Caki2 (cell line): Measurements from ENCODE around the gene KCTD15. TPM values are rescaled to one million over a fixed set of nuclear protein-coding genes. Genes with fewer than 3 reads are reported as not detected.

Source experiments
- DNase-seq: peaks from one replicate; pipeline ENCODE4 v3.0.0-alpha.2; 2015; ENCODE audit warnings: low read depth
- in situ Hi-C: cut with HindIII; loops from 2 replicates; pipeline ENCODE4 v1.10.0; 2016; ENCODE audit warnings: low sequenced_read_pairs, low pct_unique_long_range_greater_than_20kb, mixed read lengths
- total RNA-seq: library from RNA; depleted of rRNA; stranded (reverse); fragments of >200 nt; shearing (Covaris generic); gene quantifications from 2 replicates; pipeline ENCODE4 v1.2.3, GENCODE V29; 2014; ENCODE audit warnings: low replicate concordance

The KCTD15 gene
- total RNA-seq, 1 experiment from 2014 or later, result 193 TPM

DNA sequence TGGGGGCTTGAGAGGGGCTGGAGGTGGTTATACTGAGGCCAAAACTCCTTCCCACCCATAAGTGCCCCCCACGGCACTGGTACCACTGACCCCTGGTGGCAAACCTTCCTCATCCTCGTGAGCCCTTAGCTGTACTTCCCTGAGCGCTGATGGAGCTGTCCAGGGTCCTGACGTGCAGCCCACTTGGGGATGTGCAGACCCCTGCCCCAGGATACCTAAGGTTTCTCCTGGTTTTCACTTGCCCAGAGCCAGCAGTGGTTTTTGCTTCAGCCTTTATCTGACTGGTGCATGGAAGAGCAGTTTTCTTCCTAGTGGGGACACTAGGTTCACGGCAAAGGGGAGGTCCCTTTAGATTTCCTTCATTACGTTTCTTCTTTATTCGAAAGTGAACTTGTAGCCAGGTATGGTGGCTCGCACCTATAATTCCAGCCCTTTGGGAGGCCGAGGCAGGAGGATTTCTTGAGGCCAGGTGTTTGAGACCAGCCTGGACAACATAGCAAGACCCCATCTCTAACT is 28.7 kb upstream of the KCTD15 start:
- peak; percentile 37 for DNase-seq
- in situ Hi-C loops, result no loop called here

DNA sequence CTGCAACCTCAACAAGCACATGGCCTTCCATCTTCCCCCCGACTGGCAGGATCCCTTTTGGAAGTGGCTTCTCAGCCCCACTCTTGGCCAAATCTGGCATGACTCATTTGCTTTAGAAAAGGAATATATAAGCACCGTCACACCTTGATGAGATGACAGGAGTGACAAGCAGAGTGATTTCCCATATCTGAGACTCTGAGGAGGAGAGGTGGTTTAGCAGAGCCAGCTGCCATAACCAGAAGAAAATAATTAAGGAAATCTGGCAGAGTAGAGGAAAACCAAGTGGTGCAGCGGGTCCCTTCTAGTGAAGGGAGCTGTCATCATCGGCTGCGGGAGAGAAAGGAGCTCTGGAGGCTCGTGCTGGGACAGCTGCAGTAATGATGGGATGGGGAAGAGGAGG is 27.5 kb upstream of the KCTD15 start:
- no peak for DNase-seq
- in situ Hi-C loops, result no loop called here

DNA sequence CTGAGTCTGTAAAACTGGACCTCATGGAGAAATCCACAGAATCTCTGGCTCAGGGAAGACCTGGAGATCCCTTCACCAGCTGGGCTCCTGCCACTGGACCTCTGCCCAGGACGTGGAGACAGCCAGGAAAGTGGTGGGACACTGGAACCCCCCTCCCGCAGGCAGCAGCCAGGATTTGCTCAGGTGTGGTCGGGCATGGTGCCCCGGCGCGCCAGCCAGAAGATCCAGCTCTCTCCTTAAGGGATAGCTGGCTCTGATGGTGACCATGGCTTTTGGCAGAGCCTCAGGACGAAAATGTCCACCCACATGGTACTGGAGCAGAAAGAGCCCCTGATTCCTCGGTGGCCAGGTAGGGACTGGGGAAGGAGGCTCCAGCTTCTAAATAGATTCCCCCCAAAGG is 26.6 kb upstream of the KCTD15 start:
- DNase-seq, result no peak
- in situ Hi-C loops, result no loop called here

DNA sequence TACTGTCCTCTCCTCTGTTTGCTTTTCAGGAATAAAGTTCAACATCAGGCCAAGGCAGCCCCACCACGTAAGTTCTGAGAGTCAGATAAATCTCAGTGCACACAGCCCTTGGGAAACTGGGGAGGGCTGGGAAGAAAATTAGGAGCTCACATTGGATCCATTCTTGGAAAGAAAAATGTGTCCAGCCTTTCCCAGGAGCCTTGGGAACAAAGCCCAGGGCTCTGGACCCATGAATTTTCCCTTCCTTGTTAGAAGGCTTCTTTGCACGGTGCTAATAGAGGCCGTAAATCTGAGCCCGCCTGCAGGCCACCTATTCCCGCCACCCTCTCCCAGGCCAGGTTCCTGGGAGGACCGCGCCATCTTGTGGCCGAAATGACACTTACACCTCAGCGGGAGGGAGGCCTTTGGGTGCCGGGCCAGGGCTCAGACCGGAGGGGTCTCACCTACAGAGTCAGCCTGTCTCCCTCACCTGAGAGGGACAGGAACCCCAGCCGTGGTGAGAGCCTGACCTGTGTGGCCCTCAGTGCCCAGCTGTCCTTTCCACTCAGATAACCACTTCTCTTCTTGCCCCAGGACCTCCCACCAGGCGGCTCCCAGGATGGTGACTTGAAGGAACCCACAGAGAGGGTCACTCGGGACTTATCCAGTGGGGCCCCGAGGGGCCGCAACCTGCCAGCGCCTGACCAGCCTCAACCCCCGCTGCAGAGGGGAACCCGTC is 25.1 kb upstream of the KCTD15 start:
- in situ Hi-C loops, result no loop called here
- peak; percentile 67 for DNase-seq

DNA sequence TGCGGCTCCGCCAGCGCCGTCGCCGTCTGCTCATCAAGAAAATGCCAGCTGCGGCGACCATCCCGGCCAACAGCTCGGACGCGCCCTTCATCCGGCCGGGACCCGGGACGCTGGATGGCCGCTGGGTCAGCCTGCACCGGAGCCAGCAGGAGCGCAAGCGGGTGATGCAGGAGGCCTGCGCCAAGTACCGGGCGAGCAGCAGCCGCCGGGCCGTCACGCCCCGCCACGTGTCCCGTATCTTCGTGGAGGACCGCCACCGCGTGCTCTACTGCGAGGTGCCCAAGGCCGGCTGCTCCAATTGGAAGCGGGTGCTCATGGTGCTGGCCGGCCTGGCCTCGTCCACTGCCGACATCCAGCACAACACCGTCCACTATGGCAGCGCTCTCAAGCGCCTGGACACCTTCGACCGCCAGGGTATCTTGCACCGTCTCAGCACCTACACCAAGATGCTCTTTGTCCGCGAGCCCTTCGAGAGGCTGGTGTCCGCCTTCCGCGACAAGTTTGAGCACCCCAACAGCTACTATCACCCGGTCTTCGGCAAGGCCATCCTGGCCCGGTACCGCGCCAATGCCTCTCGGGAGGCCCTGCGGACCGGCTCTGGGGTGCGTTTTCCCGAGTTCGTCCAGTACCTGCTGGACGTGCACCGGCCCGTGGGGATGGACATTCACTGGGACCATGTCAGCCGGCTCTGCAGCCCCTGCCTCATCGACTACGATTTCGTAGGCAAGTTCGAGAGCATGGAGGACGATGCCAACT is 24.4 kb upstream of the KCTD15 start:
- DNase-seq, result no peak
- in situ Hi-C loops, result no loop called here

DNA sequence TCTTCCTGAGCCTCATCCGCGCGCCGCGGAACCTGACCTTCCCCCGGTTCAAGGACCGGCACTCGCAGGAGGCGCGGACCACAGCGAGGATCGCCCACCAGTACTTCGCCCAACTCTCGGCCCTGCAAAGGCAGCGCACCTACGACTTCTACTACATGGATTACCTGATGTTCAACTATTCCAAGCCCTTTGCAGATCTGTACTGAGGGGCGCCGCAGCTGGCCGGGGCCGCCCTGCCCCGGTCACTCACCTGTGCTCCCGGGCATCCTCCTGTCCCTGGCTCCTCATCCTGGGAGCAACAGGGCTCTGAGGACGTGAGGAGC is 23.9 kb upstream of the KCTD15 start:
- DNase-seq, result no peak
- in situ Hi-C loops, result no loop called here

DNA sequence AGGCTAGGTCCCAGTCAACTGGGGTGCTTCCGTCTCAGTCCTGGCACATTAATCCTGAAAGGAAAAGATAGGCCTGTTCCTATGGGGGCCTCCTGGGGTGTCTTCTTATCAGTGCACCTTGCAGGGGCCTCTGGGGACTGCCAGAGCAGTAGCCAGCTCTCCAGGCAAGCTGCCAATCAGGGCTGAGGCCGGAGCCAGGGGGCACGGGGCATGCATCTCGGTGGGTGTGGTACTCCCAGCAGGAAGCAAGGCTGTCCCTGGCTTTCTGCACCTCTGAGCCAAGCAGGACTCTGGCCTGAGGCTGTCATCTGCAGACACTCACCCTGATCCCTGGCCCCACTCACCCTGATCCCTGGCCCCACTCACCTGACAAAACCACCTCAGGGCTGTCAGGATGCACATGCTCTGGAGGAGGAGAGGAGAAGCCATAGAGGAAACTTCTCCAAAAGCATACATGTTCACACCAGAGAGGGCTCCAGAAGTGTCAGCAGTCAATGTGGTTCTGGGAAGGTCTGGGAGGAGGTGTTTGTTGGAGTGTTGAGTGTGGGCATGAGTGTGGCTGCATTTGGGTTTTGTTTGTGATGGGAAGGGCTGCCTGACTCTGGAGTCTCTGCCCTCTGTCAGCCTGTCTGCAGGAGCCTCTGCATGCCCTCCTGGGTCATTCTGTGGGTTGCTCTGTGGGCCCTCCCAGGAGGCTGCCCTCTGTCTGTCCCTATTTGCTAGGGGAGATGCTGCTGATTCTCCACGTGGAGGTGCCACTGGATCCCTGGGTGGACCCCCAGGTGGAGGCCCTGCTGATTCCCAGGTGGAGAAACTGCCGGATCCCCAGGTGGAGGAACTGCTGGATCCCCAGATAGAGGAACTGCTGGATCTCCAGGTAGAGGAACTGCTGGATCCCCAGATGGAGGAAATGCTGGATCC is 22.7 kb upstream of the KCTD15 start:
- in situ Hi-C loops, result no loop called here
- DNase-seq, result no peak

DNA sequence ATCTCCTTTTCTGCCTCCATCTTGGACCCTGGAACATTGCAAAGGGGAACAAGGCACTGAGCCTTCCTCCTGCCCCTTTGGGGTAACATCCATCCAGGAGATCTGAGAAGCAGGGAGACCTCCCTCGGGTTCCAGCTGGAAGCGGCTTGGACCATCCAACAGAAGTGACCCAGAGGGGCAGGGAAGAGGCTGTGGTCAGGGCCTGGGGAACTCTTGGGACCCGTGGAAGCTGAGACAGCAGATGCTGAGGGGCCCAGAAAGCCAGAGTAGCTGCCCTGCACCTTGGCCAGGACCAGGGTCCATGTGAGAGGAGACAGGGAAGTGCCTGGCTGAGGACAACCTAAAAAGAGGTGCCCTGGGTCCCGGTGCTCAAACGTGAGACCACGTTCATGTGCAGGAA is 21.9 kb upstream of the KCTD15 start:
- in situ Hi-C loops, result no loop called here
- no peak for DNase-seq

DNA sequence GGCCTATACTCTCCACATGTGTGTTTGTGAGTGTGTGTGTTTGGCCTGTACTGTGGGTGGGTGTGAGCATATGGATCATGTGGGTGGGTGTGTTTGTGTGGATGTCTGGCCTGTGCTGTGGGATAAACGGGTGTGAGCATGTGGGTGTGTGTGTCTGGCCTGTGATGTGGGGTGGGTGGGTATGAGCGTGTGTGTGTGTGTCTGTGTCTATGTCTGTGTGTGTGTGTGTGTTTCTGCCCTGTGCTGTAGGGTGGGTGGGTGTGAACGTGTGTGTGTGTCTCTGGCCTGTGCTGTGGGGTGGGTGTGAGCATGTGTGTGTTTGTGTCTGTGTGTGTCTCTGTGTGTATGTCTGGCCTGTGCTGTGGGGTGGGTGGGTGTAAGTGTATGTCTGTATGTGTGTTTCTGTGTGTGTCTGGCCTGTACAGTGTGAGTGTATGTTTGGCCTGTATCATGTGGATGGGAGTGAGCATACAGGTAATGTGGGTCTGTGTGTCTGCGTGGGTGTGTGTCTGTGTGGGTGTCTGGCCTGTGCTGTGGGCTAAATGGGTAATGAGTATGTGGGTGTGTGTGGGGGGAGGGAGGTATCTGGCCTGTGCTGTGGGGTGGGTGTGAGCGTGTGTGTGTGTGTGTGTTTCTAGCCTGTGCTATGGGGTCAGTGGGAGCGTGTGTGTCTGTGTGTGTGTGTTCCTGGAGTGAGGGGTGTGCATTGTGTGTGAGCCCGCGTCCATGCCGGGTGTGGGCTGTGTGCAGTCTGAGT is 20.8 kb upstream of the KCTD15 start:
- in situ Hi-C loops, result no loop called here
- DNase-seq, result no peak

DNA sequence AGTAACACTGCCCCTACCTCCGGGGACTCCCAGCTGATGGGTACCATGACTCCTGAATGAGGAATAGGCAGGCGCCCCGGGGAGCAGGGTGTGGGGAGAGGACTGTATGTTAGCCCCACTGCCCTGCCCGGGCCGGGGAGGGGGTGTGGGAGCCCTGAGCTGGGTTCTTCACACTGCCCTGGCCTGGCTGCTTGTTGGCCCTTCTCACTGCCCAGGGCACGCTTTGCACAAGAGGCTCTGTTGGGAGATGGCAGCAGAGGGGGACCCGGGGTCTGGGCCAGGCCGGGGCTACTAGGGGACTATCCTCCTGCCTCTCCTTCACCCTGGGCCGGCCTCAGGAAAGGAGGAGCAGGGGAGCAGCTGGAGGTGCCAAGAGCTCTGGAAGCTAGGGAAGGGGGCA is 19.3 kb upstream of the KCTD15 start:
- no peak for DNase-seq
- in situ Hi-C loops, result no loop called here

DNA sequence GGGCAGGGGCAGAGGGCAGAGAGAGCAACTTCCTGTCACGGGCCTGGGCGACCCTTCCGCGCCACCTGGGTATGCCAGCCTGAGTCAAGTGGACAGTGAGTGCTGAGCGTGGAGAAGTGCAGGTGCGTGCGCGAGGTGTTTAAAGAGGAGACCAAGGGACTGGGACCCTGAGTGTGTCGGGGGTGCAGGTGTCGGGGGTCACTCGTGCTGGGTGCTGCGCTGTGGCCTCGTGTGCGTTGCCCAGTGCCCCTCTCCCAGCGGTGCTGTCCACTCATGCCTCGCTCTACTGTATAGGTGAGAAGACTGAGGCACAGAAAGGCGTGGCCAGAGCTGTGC is 18.9 kb upstream of the KCTD15 start:
- no peak for DNase-seq
- in situ Hi-C loops, result no loop called here

DNA sequence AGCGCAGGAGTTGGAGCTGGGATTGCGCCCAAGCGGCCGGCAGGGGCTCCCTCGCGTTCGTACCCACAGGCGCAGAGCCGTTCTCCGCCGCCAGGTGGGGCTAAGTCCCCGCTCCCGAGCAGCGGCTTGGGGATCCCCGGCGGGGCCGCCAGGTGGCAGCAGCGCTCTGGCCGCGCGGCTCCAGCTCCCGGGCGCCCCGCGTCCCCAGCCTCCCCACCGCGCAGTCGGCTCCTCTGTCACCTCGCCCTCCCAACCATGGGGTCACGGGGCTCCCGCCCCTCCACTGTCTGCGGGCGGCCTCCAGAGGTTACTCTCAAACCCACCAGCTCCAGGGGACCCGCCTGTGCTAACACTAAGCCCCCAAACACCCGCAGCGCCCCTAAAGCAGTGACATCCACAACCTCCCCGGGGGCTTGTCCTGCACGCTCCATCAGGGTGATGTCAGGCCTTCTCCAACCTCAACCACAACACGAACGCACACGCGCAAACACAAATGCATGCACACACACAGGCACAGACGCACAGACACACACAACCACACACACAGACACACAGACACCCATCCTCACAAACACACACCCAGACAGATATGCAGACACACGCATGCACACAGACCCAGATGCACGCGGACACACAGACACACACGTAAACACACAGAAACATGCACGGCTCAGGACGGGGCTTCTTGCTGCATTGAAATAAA is 18.4 kb upstream of the KCTD15 start:
- in situ Hi-C loops, result no loop called here
- DNase-seq, result peak; percentile 69

DNA sequence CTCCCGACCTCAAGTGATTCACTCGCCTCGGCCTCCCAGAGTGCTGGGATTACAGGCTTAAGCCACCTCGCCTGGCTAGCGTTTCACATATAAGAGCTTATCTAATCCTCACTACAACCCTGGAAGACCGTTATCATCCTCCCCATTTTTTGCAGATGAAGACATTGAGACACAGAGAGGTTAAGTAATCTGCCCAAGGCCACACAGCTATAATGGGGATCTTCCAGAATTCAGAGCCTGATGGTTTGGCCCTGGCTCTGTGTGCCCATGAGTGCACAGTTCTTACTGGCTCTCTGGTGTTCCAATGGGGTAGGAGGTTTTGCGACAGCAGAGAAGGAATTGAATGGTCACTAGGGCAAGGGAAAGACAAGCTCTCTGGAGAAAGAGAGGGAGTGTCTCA is 16.8 kb upstream of the KCTD15 start:
- no peak for DNase-seq
- in situ Hi-C loops, result no loop called here

DNA sequence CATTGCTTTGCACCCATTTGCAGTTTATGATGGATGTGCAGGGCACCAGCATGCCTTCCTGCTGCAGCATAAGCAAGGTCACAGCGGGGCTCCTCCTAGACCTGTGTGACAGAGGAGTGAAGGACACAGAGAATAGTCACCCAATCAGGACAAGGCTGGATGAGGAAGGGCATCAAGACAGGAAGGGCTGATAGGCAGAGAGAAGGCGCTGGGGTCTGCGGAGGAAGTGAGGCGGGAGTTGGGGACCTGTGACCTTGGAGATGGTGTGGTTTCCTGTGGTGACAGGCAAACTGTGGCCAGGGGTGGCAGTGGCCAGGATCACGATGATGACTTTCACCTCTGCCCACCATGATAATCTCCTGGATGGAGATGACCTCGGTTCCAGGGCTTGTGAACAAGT is 16.4 kb upstream of the KCTD15 start:
- DNase-seq, result no peak
- in situ Hi-C loops, result no loop called here

DNA sequence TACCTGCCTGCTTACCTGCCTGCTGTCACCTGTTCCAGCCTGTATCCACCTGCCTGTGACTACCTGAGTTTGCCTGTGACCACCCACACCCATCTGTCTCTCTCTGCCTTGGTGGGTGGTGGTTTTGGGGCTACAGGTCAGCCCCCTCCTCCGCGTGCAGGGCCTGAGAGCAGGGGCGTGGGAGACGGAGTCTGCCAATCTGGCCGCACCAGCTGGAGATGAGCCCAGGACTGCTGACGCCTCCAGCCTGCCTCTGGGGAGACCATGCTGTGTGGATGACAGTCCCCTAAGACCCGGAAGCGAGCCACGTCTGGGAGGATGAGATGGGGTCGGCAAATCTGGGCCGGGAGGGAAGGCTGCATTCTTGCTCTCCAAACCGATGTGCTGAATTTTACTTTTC is 15.9 kb upstream of the KCTD15 start:
- no peak for DNase-seq
- in situ Hi-C loops, result no loop called here

DNA sequence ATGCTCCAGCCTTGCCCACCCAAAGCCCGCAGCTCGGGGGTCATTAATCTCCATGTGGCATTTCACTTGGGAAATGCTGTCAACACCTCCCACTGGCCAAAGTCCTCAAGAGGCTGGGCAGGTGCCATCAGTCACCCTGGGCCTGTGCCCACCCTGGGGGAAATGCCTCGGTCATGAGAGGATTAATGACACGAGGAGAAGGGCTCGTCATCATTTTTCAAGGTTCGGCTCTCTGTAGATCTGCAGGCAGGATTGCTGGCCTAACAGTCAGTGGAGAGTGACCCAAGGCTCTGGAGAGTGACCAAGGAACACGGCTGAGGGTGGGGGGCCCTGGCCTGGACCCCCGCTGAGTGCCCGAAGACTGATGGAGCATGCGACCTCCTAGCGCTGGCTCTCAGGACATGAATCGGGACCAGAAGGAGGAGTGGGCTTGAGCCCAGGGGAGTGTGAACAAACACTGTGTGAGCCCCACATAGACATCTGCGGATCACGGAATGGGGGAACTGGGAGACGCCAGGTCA is 15.2 kb upstream of the KCTD15 start:
- in situ Hi-C loops, result no loop called here

DNA sequence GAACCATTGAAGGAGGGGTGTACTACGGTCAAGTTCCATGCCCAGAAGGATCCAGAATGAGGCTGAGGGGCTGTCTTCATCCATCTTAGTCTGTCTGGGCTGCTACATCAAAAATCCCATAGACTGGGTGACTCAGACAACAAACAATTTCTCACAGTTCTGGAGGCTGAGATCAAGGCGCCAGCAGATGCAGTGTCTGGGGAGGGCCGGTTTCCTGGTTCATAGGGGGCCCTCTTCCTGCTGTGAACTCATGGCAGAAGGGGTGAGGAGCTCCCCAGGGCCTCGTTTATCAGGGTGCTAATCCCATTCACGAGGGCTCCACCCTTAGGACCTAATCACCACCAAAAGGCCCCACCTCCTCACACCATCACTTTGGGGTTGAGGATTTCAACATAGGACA is 14.7 kb upstream of the KCTD15 start:
- DNase-seq, result no peak
- in situ Hi-C loops, result no loop called here

More for the DNA sequence above, 15.2 kb upstream of the KCTD15 start:
- DNase-seq, result no peak

DNA sequence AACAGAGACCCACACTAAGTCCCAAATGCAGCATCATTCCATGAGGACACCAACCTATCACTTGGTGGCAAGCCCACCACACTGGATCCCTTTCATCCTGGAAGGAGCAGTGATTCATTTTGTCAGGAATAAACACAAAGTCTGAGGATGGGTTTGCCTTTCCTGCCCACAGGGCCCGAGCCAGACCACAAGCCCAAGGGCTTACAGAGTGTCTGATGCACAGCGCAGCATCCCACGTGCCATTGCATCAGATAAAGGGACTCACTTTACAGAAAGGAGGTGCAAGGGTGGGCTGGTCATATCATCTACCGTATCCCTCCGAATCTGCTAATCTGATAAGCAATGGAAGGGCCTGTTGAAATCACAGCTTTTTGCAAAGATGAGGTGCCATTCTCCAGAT is 12.2 kb upstream of the KCTD15 start:
- no peak for DNase-seq
- in situ Hi-C loops, result no loop called here
